Effector memory CD4-positive, alpha-beta T cell (primary cell): ENCODE measurements around the gene GCKR.
"Not testable (repeated sequence)": the region's sequence is repeated elsewhere in the genome, so short reads cannot be mapped to it uniquely, and the experiment has no call there.

Source experiments
- DNase-seq, 3 donors: peaks; one replicate each; pipeline ENCODE4 v3.0.0-alpha.2; 2020
- H3K27ac ChIP-seq: 2 replicates; pipeline ENCODE4 v1.7.0; 2013; ENCODE audit warnings: mild to moderate bottlenecking, low read length, moderate library complexity; ENCODE audit not compliant: insufficient read depth, poor library complexity, severe bottlenecking
- H3K27me3 ChIP-seq: replicated peaks from 2 replicates; pipeline ENCODE4 v1.7.0; 2013; ENCODE audit warnings: mild to moderate bottlenecking, low read length; ENCODE audit not compliant: insufficient read depth, control insufficient read depth, poor library complexity, severe bottlenecking
- H3K36me3 ChIP-seq: 2 replicates; pipeline ENCODE4 v1.7.0; 2013; ENCODE audit warnings: mild to moderate bottlenecking, low read length, moderate library complexity; ENCODE audit not compliant: control insufficient read depth, insufficient read depth
- H3K4me1 ChIP-seq: 2 replicates; pipeline ENCODE4 v1.7.0; 2013; ENCODE audit warnings: low read length, mild to moderate bottlenecking; ENCODE audit not compliant: control insufficient read depth, insufficient read depth, poor library complexity, severe bottlenecking
- H3K4me3 ChIP-seq: 2 replicates; pipeline ENCODE4 v1.7.0; 2013; ENCODE audit warnings: low read length, low read depth, mild to moderate bottlenecking; ENCODE audit not compliant: insufficient read depth, poor library complexity, severe bottlenecking
- H3K9me3 ChIP-seq: 2 replicates; pipeline ENCODE4 v1.7.0; 2013; ENCODE audit warnings: mild to moderate bottlenecking, low read length, moderate library complexity; ENCODE audit not compliant: control insufficient read depth

Gene GCKR

GRCh38 chr2:27507293-27507692 is 10.7 kb downstream of the GCKR start:
- Histone ChIP-seq H3K4me1 (no peaks in the 10 kb centered on the region), H3K27me3 (no peaks in the 10 kb centered on the region), H3K36me3 (no peaks in the 10 kb centered on the region), H3K9me3 (no peaks in the 10 kb centered on the region), H3K27ac (no peak overlapping the region), H3K4me3 (no peak overlapping the region)
- no peak for DNase-seq

GRCh38 chr2:27509326-27509725 is 12.7 kb downstream of the GCKR start:
- no peak for DNase-seq
- H3K9me3 ChIP-seq, result no peaks in the 10 kb centered on the region
- no peaks in the 10 kb centered on the region for H3K4me1 ChIP-seq

DNA sequence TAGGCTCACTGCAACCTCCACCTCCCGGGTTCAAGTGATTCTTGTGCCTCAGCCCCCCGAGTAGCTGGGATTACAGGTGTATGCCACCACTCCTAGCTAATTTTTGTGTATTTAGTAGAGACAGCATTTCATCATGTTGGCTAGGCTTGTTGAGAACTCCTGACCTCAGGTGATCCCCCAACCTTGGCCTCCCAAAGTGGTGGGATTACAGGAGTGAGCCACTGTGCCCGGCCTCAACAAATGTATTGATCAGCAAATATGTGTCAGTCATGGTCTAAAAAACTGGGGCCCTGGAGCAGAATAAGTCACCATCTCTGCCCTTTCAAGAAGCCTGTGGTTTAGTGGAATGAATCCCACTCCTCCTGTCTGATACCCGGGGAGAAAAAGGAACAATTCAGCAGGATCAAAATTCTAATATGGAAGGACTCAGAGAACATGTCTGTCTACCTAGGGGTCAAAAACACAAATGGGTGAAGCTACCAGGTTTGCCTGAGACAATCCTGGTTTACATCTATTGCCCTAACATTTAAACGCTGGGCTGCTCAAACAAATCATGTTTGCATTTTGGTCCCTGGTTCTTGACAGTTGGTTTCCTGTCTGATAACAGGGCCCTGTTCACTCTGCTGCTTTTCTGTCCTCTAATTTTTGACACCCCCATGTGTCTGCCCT is 21.6 kb downstream of the GCKR start:
- no peak overlapping the region for H3K4me3 ChIP-seq
- no peak overlapping the region for H3K27ac ChIP-seq
- H3K36me3 ChIP-seq, result no peaks in the 10 kb centered on the region
- no peaks in the 10 kb centered on the region for H3K9me3 ChIP-seq
- DNase-seq, result no peak
- peaks cover 3% of the 10 kb centered on the region for H3K27me3 ChIP-seq
- H3K4me1 ChIP-seq, result no peaks in the 10 kb centered on the region

More at GRCh38 chr2:27509326-27509725, 12.7 kb downstream of the GCKR start:
- no peaks in the 10 kb centered on the region for H3K27me3 ChIP-seq
- no peak overlapping the region for H3K4me3 ChIP-seq
- H3K36me3 ChIP-seq, result no peaks in the 10 kb centered on the region
- H3K27ac ChIP-seq, result no peak overlapping the region

DNA sequence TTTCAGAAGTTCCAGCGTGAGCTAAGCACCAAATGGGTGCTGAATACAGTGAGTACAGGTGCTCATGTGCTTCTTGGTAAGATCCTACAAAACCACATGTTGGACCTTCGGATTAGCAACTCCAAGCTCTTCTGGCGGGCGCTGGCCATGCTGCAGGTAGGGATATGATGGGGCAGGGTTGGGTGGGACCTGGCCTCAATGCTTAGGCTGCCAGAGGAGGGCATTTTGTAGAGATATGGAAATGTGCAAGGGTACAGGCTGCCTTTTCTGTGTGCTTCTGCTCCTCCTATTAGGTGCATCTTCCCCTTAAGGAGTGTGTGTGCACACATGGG is 22.1 kb downstream of the GCKR start:
- no peak for DNase-seq
- no peak overlapping the region for H3K27ac ChIP-seq
- H3K9me3 ChIP-seq, result no peaks in the 10 kb centered on the region
- H3K4me1 ChIP-seq, result no peaks in the 10 kb centered on the region
- peaks cover 3% of the 10 kb centered on the region for H3K27me3 ChIP-seq
- H3K4me3 ChIP-seq, result no peak overlapping the region
- H3K36me3 ChIP-seq, result no peaks in the 10 kb centered on the region

DNA sequence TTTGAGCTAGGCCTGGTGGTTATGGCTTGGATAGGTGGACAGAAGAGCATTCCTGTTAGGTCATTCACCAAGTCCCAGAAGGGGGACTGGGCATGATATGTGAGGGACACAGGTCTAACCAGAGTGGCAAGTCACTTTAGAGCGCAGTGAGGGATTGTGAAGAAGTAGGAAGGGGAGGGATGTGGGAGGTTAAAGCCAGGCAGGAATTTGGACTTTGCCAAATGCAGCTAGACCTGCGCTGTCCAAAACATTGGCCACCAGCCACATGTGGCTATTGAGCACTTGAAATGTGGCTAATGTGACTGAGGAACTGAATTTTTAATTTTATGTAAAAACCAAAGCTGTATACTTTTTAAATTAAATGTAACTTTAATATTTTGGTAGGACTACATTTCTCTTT is 23.7 kb downstream of the GCKR start:
- H3K4me1 ChIP-seq, result no peaks in the 10 kb centered on the region

GRCh38 chr2:27522400-27522945 is 25.8 kb downstream of the GCKR start:
- no peaks in the 10 kb centered on the region for H3K9me3 ChIP-seq
- no peak overlapping the region for H3K4me3 ChIP-seq
- H3K27ac ChIP-seq, result no peak overlapping the region
- no peaks in the 10 kb centered on the region for H3K27me3 ChIP-seq
- H3K4me1 ChIP-seq, result no peaks in the 10 kb centered on the region
- no peak for DNase-seq
- H3K36me3 ChIP-seq, result no peaks in the 10 kb centered on the region

More for the DNA sequence above, 23.7 kb downstream of the GCKR start:
- DNase-seq, result no peak
- Histone ChIP-seq H3K4me3 (no peak overlapping the region), H3K27ac (no peak overlapping the region), H3K36me3 (no peaks in the 10 kb centered on the region), H3K27me3 (peaks cover 3% of the 10 kb centered on the region), H3K9me3 (no peaks in the 10 kb centered on the region)

DNA sequence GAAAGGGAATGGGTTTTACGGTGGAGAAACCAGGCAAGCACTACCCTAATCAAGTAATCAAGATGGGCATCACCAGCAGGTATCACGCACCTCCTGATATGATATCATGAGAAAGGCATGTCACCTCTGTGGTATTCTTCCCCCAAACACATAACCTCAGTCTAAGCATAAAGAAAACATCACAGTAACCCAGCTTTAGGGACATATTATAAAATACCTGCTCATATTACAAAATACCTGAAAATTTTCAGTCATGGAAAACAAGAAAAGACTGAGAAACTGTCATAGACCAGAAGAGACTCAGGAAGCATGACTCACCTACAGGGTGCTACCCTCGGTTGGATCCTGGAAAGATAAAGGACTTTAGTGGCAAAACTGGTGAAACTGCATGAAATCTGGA is 30.5 kb downstream of the GCKR start:
- no peaks in the 10 kb centered on the region for H3K4me1 ChIP-seq
- no peak for DNase-seq
- H3K36me3 ChIP-seq, result no peaks in the 10 kb centered on the region
- no peak overlapping the region for H3K27ac ChIP-seq
- H3K27me3 ChIP-seq, result no peaks in the 10 kb centered on the region
- no peak overlapping the region for H3K4me3 ChIP-seq
- no peaks in the 10 kb centered on the region for H3K9me3 ChIP-seq

DNA sequence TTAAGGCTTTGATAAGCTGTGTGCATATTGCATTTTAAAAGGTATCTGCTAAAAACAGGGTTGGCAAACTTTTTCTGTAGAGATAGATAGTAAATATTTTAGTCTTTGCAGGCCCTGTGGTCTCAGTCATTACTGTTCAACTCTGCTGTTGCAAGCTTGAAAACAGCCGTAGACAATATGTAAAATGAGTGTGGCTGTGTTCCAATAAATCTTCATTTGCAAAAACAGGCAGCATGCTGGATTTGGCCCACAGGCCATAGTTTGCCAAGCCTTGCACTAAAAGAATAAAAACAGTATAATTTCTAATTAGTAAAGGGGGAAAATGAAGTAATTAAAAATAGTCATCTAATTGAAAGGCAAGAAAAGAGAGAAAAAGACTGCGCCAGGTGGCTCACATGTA is 35.3 kb downstream of the GCKR start:
- H3K4me3 ChIP-seq, result no peak overlapping the region
- no peak overlapping the region for H3K27ac ChIP-seq
- no peaks in the 10 kb centered on the region for H3K36me3 ChIP-seq
- H3K4me1 ChIP-seq, result no peaks in the 10 kb centered on the region
- no peaks in the 10 kb centered on the region for H3K27me3 ChIP-seq
- DNase-seq, result no peak
- no peaks in the 10 kb centered on the region for H3K9me3 ChIP-seq

DNA sequence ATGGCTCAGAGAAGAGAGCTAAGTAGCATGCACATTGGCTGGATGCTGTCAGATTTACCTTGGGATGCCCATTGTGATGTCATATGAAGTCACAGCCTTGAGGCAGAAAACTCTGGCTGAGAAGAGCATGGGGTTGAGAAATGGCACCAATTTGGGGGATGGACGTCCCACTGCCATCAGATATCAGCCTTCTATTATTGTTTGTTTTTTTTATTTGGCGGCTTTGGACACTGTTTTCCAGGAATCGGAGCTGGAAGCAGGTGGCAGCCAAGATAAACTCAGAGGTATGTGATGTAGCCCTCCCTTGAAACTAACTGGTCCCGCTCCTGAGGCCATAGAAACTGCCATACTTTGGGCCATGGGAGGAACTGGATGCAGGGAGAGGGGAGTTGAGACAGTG is 40.6 kb downstream of the GCKR start:
- Histone ChIP-seq H3K27me3 (no peaks in the 10 kb centered on the region), H3K9me3 (no peaks in the 10 kb centered on the region), H3K4me1 (no peaks in the 10 kb centered on the region), H3K4me3 (no peak overlapping the region), H3K36me3 (no peaks in the 10 kb centered on the region), H3K27ac (no peak overlapping the region)
- DNase-seq, result no peak

- DNase-seq, H3K4me3 ChIP-seq, H3K27me3 ChIP-seq, H3K36me3 ChIP-seq, H3K9me3 ChIP-seq, H3K27ac ChIP-seq, H3K4me1 ChIP-seq: not testable (repeated sequence)
Observed at GRCh38 chr2:27538839-27539450, 42.3 kb downstream of the GCKR start.
